GM21619 (cell line): Measurements from ENCODE around the gene SOS1.

Experiments
- ATAC-seq: cut with Tn5 transposase; IDR thresholded peaks from one replicate; pipeline ENCODE4 v1.9.1; 2021; ENCODE audit not compliant: unreplicated experiment

SOS1 gene

GRCh38 chr2:39039072-39039471 lies 81.8 kb downstream of the SOS1 start:
- no peak for ATAC-seq

- no peak for ATAC-seq
Observed at GRCh38 chr2:39033980-39034379, 86.9 kb downstream of the SOS1 start.

GRCh38 chr2:39027421-39027820 lies 93.4 kb downstream of the SOS1 start:
- no peak for ATAC-seq

- no peak for ATAC-seq
Observed at GRCh38 chr2:39024833-39025232, 96.0 kb downstream of the SOS1 start.

- no peak for ATAC-seq
Observed at GRCh38 chr2:39023649-39024048, 97.2 kb downstream of the SOS1 start.

GRCh38 chr2:39022642-39023235 lies 98.1 kb downstream of the SOS1 start:
- ATAC-seq = no peak

GRCh38 chr2:39020383-39020782 lies 100.5 kb downstream of the SOS1 start:
- no peak for ATAC-seq

- no peak for ATAC-seq
Observed at GRCh38 chr2:39018638-39019037, 102.2 kb downstream of the SOS1 start.

- no peak for ATAC-seq
Observed at GRCh38 chr2:39017334-39017733, 103.5 kb downstream of the SOS1 start.

- ATAC-seq = no peak
Observed at GRCh38 chr2:39015424-39015823, 105.4 kb downstream of the SOS1 start.

- no peak for ATAC-seq
Observed at GRCh38 chr2:39013871-39014270, 107.0 kb downstream of the SOS1 start.

- no peak for ATAC-seq
Observed at GRCh38 chr2:39008665-39009064, 112.2 kb downstream of the SOS1 start.

GRCh38 chr2:39007875-39008504 lies 112.9 kb downstream of the SOS1 start:
- ATAC-seq = no peak

GRCh38 chr2:39000552-39000951 lies 120.3 kb downstream of the SOS1 start:
- ATAC-seq = no peak

- no peak for ATAC-seq
Observed at GRCh38 chr2:38997781-38998180, 123.1 kb downstream of the SOS1 start.

GRCh38 chr2:38991899-38992298 lies 129.0 kb downstream of the SOS1 start:
- ATAC-seq = no peak

- no peak for ATAC-seq
Observed at GRCh38 chr2:38988716-38989115, 132.1 kb downstream of the SOS1 start.

GRCh38 chr2:38982498-38982897 lies 138.4 kb downstream of the SOS1 start:
- ATAC-seq = no peak

GRCh38 chr2:38981670-38982357 lies 139.0 kb downstream of the SOS1 start:
- ATAC-seq = no peak

GRCh38 chr2:38981003-38981669 lies 139.7 kb downstream of the SOS1 start:
- no peak for ATAC-seq

GRCh38 chr2:38978908-38979307 lies 141.9 kb downstream of the SOS1 start:
- ATAC-seq = no peak
